Lower leg skin (tissue), 3 donors: ENCODE data around the gene TTYH2.

Experiments used
- CTCF ChIP-seq, 3 donors: fragments of 450-650 bp; IDR thresholded peaks; one replicate each; pipeline ENCODE4 v1.5.1; 2016; ENCODE audit warnings: antibody characterized with exemption in 3 of 3, mild to moderate bottlenecking in 3 of 3, moderate library complexity in 2 of 3
- POLR2A ChIP-seq, 2 donors: fragments of 450-650 bp; IDR thresholded peaks; one replicate each; pipeline ENCODE4 v1.6.1; 2016 to 2017; ENCODE audit warnings: antibody characterized with exemption in 2 of 2, mild to moderate bottlenecking in 1 of 2, moderate library complexity in 1 of 2

- no peak for TF ChIP-seq CTCF (IDR thresholded peaks at IDR 0.05)
- TF ChIP-seq POLR2A (IDR thresholded peaks at IDR 0.05) = no peak
Observed at GRCh38 chr17:74299226-74300009, 86.0 kb downstream of the TTYH2 start.
